GM18499 (cell line): ENCODE data around the gene PTPRU.

Source experiments
- ATAC-seq: cut with Tn5 transposase; IDR thresholded peaks from one replicate; pipeline ENCODE4 v1.9.1; 2021; ENCODE audit warnings: moderate number of reproducible peaks; ENCODE audit not compliant: insufficient read depth, unreplicated experiment

PTPRU gene

GRCh38 chr1:29259802-29260441 lies 23.6 kb downstream of the PTPRU start:
- no peak for ATAC-seq

GRCh38 chr1:29260531-29260930 lies 24.2 kb downstream of the PTPRU start:
- ATAC-seq: no peak

- no peak for ATAC-seq
Measured at GRCh38 chr1:29264773-29265389, 28.6 kb downstream of the PTPRU start.

GRCh38 chr1:29266912-29267311 lies 30.6 kb downstream of the PTPRU start:
- no peak for ATAC-seq

GRCh38 chr1:29267321-29268070 lies 31.2 kb downstream of the PTPRU start:
- ATAC-seq: no peak

- ATAC-seq: no peak
Measured at GRCh38 chr1:29269382-29269781, 33.1 kb downstream of the PTPRU start.

GRCh38 chr1:29270929-29271521 lies 34.7 kb downstream of the PTPRU start:
- no peak for ATAC-seq

- ATAC-seq: no peak
Measured at GRCh38 chr1:29271724-29272123, 35.4 kb downstream of the PTPRU start.

GRCh38 chr1:29272147-29272907 lies 36.0 kb downstream of the PTPRU start:
- ATAC-seq: no peak

GRCh38 chr1:29275435-29275834 lies 39.1 kb downstream of the PTPRU start:
- ATAC-seq: no peak

- ATAC-seq: no peak
Measured at GRCh38 chr1:29278124-29278523, 41.8 kb downstream of the PTPRU start.

- ATAC-seq: no peak
Measured at GRCh38 chr1:29279406-29279805, 43.1 kb downstream of the PTPRU start.

GRCh38 chr1:29279951-29280391 lies 43.6 kb downstream of the PTPRU start:
- ATAC-seq: no peak

GRCh38 chr1:29280409-29281131 lies 44.2 kb downstream of the PTPRU start:
- ATAC-seq: no peak

- no peak for ATAC-seq
Measured at GRCh38 chr1:29281571-29281970, 45.2 kb downstream of the PTPRU start.

- ATAC-seq: no peak
Measured at GRCh38 chr1:29282135-29282923, 46.0 kb downstream of the PTPRU start.

GRCh38 chr1:29282924-29283803 lies 46.8 kb downstream of the PTPRU start:
- no peak for ATAC-seq

- ATAC-seq: no peak
Measured at GRCh38 chr1:29283804-29284195, 47.5 kb downstream of the PTPRU start.
